GM21367 (cell line): ENCODE data around the gene TOR1AIP2.
"Not testable (repeated sequence)": the region's sequence is repeated elsewhere in the genome, so short reads cannot be mapped to it uniquely, and the experiment has no call there.

Experiments used
- ATAC-seq: cut with Tn5 transposase; IDR thresholded peaks from one replicate; pipeline ENCODE4 v1.9.1; 2021; ENCODE audit not compliant: unreplicated experiment

Gene TOR1AIP2

GRCh38 chr1:179876300-179876715 is 1.3 kb downstream of the TOR1AIP2 start:
- ATAC-seq: no peak

DNA sequence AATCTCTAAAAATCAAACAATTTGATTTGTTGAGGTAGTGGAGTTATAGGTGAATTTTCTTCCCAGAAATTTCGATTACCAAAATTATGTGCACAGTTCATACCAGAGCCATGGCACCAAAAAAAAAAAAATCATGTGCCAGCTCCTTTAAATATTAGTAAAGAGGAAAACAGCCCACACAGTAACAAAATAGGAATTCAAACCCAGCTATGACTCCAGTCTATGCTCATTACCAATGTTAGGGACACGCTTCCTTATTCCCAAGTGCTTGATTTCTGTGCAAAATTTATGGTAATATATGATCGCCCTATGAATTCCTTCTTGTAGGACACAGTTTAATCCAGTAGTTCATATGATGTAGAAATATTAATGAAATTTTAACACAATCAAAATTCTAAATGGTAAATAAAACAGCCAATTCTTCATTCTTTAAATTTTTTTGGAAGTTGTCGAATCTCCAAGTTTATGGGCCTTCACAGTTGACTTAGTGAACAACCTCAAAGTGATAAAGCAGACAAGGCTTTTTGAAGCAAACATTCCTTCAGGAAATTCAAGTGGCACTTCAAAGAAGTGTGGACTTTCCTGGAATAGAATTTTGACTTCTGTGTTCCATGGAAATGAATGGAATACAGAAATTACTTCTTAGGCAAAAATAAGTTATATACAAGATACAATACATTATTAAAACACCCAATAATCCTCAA is 1.9 kb downstream of the TOR1AIP2 start:
- ATAC-seq: no peak

GRCh38 chr1:179873438-179873851 is 4.2 kb downstream of the TOR1AIP2 start:
- no peak for ATAC-seq

DNA sequence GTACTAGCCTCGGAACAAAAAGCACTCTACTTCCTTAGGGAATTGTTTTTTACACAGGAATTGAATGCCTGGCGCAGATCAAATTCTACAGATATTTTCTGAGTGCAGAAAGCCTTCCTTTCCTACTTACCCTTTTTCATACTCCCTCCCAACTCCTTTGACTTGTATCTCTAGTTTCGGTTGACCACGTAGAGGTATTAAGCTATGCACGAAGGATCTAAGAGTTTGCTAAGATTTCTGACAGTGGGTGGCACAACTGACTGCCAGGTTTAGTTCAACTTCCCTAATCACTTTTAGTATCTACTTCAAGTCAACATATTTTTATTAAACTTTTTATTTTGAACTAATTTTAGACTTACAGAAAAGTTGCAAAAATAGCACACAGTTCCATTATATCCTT is 5.0 kb downstream of the TOR1AIP2 start:
- ATAC-seq: no peak

DNA sequence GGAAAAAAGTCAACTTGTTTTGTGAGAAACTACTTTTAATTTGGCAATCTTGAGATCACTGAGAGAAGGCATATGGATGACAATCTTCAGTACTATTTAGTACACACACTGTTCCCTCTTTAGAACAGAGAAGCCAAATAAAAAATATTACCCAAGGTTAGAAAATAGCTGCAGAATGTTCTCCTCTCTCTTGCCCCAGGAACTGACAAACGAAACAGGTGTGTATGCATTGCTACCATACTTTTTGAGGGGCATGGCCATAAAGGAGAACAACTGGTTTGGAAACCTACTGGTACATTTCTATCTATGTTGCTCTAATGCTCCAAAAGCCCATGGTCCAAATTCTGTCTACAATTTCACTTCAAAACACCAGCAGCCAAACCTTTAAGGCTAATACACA is 5.7 kb downstream of the TOR1AIP2 start:
- no peak for ATAC-seq

GRCh38 chr1:179870870-179871269 is 6.7 kb downstream of the TOR1AIP2 start:
- no peak for ATAC-seq

- ATAC-seq: no peak
Measured at GRCh38 chr1:179867493-179868330, 9.9 kb downstream of the TOR1AIP2 start.

- no peak for ATAC-seq
Measured at GRCh38 chr1:179866616-179867015, 11.0 kb downstream of the TOR1AIP2 start.

DNA sequence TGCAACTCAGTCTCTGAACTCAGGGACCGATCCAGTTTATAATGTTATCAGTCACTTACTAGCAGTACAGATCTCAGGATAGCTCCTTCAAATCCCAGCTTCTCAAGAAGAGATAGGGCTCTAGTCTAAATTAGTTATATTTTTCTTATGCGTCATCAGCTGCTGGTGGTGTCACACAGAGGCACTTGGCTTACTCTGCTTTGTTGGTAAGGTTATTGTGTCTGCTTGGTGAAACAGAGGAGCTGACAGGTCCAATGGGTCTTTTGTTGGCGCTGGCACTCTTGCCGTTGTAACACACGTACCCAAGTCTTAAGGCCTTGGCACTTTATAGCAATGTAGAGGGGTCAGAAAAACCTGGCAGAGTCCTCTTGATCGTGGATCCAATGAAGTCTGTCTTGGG is 12.2 kb downstream of the TOR1AIP2 start:
- no peak for ATAC-seq

DNA sequence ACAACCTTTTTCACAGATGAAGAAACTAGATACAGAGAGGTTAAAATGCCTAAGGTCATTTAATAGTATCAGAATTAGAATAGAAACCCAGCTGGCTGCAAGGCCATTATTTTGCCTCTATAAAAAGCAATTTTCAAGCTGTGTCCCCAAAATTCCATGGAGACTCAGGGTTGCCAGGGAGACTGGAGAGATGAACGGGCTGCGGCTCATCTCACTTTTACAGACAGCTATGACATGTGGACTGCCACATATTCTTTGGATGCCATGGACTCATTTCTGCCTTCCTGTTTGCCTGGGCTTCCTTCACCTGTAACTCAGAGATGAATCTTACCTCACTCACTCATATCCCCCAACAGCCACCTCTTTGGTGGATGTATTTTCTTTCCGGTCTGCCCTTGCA is 17.0 kb downstream of the TOR1AIP2 start:
- no peak for ATAC-seq

DNA sequence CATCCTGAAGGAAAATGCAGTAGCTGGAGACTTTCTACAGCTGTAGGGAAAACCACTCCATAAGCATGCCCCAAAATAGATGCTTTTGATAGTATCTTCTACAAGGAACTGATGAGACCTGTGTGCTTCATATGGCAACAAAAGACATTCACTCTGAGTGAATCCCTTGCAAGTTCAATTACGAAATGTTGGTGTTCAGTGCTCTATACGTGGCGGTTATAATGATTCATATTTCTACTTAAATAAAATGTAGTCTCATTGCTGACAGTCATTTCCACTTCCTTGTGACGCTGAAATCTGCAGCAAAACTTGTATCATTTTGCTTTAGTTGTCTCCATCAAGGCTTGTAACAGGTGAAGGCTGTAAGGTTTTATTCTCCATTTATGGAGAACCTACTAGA is 20.6 kb downstream of the TOR1AIP2 start:
- no peak for ATAC-seq

DNA sequence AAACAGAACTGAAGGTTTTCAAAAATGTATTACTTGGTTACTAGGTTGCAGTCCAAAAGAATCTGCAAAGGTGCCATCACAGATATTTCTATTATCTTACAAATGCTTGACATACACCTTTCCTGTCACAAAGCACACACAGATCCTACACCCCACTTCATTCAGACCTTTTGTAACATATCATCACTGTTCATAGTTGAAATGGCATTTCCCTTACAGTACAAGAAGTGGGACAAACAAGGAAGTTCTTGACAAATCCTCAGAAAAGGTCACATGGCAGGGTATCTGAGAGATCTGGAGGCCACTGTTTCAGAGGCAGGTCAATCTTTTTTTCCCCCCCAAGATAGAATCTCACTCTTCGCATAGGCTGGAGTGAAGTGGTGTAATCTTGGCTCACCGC is 21.3 kb downstream of the TOR1AIP2 start:
- ATAC-seq: no peak

DNA sequence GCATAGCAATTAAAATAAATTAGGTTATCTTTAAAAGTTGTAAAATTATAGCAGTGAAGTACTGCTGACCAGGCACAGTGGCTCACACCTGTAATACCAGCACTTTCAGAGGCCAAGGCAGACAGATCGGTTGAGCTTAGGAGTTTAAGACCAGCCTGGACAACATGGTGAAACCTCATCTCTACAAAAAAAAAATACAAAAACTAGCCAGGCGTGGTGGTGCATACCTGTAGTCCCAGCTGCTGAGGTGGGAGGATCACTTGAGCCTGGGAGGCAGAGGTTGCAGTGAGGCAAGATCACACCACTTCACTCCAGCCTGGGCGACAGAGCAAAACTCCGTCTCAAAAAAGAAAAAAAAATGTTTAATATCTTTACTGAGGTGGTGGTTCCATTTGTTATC is 21.8 kb downstream of the TOR1AIP2 start:
- ATAC-seq: not testable (repeated sequence)

- no peak for ATAC-seq
Measured at GRCh38 chr1:179853102-179853501, 24.5 kb downstream of the TOR1AIP2 start.

- no peak for ATAC-seq
Measured at GRCh38 chr1:179848233-179848632, 29.4 kb downstream of the TOR1AIP2 start.

DNA sequence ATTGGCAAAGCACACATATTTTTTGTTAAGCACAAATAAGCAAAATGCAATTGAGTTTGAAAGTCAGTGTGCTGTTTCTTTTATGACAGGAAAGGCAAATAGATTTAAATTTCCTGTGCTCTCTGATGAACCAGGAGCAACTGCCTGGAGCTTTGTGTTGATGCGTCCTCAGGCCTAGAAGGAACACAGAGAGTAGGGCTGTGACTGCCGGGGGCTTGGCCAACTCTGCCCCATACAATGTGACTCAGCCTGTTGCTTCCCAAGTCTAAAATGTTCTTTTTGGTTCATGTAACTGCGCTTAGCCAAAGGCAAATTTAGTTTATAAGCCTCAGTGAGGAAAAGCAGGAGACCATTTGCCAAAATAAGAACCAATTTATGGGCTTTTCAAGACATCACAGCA is 37.5 kb downstream of the TOR1AIP2 start:
- ATAC-seq: no peak

- ATAC-seq: not testable (repeated sequence)
Measured at GRCh38 chr1:179836686-179837445, 40.7 kb downstream of the TOR1AIP2 start.

GRCh38 chr1:179831852-179832699 is 45.5 kb downstream of the TOR1AIP2 start:
- no peak for ATAC-seq

GRCh38 chr1:179831225-179831624 is 46.4 kb downstream of the TOR1AIP2 start:
- no peak for ATAC-seq

DNA sequence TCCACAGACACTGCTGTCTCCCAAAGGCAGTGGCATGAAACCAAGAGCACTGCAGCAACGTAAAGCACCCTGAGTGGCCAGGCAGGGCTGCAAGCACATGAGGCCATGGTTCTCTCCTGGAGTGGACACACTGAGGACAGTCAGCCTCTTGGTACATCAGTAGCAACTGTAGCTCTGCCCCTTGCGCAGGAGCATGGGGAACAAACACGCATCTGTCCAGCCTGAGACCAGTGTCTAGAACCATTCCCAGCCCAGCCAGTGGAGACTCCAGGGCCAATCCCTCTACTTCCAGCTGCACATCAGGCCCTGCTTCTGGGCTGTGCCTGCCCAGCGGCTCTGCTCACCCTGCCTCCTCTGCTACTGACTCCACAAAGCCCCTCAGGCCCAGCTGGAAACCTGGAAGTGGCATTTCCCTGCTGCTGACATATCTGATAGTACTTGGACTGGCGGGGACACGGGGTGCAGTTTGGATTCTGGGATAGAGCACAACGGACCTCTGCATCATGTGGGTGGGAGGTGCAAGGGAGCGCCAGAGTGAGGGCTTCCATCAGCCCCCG is 49.0 kb downstream of the TOR1AIP2 start:
- no peak for ATAC-seq
